Measurements from ENCODE around the gene ATP2A3.

- TF ChIP-seq POLR2A (IDR thresholded peaks at IDR 0.05) = no peak
- TF ChIP-seq EP300 (IDR thresholded peaks at IDR 0.05) = peak in 1 of 4 donors; percentile 87
These were observed 71.9 kb downstream of the ATP2A3 start for GRCh38 chr17:3892095-3892998.
